Umbilical cord (tissue), 2 donors: ENCODE measurements around the gene NUP58. TPM values are rescaled to one million over a fixed set of nuclear protein-coding genes. Genes with fewer than 3 reads are reported as not detected.

Experiments
- DNase-seq: peaks from one replicate; pipeline ENCODE4 v3.0.0-alpha.2; 2015; ENCODE audit warnings: low spot score
- total RNA-seq: library from RNA; depleted of rRNA; stranded (reverse); fragments of >200 nt; gene quantifications from one replicate; pipeline ENCODE4 v1.2.3, GENCODE V29; 2014; ENCODE audit warnings: low replicate concordance; ENCODE audit not compliant: insufficient read depth

The NUP58 gene
- total RNA-seq, 1 donor from 2014 or later, result 127 TPM

DNA sequence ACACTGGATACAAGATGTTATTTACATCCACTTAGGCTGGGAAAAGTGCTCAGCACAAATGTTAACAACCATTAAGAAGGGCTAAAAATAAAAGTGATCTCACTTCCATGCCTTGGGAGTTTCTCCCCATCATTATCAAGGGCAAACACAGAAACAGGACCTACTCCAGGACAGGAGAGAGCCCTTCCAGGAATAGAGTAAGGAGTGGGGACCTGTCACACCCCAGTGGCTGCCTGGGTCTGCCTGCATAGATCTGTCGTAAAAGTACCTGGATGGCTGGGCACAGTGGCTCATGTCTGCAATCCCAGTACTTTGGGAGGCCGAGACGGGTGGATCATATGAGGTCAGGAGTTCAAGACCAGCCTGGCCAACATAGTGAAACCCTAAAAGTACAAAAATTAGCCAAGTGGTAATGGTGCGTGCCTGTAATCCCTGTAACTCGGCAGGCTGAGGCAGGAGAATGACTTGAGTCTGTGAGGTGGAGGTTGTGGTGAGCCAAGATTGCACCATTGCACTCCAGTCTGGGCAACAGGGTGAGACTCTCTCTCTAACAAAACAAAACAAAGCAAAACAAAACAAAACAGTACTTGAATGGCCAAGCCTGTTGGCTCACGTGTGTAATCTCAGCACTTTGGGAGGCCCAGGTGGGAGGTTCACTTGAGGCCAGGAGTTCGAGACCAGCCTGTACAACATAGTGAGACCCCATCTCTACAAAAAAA is 76.0 kb downstream of the NUP58 start:
- DNase-seq, result no peak

DNA sequence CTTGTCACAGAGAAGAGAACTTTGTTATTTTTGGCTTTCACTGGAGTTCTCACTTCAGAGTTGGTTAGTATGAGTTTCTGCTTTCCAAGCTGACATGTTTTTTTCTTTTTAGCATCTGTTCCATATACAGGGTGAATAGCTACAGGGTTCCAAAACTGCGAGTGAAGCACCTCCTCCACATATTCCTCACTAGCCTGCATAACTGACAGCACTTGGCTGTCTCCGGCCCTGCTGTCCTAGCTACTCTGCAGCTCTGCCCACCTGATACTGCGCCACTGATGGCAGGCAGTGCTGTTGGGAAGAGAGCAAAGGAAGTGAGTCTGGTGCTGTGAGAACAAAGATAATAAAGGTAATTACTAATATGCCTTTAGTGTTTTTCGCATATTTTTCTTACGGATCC is 77.1 kb downstream of the NUP58 start:
- DNase-seq, result no peak

DNA sequence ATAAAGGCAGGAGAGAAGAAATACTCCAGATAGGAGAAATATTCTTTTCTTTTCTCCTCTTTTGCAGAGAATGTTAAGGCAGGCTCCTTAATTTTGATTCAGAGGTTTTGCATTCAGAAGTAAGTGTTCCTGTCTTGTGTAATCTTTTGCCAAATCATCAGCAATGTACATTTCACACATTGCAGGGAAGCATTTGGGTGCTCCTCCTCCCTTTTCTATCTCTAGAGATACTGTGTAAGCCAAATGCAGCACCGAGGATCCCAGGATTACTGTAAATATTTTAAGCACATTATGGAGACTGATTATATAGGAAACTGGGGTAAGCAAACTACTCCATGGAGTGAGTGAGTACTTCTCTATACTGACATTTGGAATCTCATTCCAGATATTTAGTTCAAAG is 77.6 kb downstream of the NUP58 start:
- no peak for DNase-seq

DNA sequence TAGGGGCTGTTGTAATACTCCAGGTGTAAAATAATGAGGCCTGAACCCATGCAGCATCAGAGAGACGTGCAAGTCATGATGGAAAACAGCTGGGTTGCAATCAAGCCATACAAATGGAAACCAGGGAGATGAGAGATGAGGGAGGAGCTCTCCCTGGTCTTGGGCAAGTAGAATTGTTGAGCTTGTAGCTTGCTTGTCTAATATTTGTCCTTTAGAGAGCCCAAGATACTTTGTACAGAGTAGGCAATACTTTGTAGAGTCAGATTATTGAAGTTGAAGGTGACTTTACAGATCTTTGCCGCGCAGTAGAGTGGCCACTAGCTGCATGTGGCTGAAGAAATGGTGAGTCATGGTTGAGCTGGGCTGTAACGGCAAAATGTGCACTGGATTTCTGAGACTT is 78.7 kb downstream of the NUP58 start:
- no peak for DNase-seq

DNA sequence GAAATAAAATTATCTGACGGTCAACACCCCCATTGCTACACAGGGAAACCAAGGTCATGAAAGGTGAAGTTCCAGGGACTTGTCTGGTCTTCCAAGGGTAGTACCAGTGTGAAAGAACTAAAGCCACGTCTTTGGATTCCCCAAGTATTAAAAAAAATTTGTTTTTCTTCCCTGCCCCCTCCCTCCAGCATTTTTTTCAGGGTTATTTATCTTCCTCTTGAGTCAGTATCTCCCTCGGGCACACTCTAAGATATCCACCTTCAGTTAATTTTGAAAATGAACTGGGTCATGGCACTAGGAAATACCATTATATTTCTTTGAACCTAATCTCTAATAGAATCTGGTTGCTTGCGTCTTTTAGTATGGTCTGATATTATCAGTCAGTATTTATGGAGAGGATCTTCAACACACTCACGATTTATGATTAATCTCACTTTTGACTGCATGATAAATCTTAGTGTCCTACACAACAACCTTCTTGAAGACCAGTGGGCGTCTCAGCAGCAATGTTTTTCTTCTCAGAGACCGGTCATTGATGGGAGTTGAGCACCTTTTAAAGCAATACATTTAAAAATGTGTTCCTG is 79.4 kb downstream of the NUP58 start:
- DNase-seq, result peak; percentile 2

DNA sequence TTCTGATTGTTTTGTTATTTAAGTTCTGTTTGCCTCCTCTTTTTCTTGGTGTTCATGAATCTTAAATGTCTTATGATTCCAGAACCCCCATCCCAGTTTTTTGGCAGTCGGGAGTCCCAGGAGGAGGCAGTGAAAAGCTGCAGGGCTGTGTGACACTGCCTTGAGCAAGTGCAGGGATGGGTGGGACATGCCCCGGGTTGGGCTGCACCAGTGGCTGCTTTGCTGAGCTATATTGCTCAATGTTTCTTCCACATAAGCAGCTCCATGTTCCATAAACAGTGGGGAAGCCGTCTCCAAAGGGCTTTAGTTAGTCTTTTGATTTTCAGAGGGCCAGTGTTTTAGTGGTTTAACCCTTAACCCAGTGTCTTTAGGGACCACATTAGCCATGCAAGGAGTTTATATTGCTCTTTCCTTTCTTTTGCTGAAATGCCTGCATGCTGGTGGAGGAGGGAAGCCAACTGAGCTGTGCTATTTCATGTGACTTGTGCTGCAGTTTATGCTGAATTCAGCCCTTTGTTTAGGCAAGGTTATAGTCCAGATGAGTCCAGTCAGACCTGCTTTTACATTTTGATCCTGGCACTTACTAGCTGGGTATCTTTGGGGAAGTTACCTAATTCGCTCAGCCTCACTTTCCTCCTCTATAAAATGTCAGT is 83.5 kb downstream of the NUP58 start:
- no peak for DNase-seq

DNA sequence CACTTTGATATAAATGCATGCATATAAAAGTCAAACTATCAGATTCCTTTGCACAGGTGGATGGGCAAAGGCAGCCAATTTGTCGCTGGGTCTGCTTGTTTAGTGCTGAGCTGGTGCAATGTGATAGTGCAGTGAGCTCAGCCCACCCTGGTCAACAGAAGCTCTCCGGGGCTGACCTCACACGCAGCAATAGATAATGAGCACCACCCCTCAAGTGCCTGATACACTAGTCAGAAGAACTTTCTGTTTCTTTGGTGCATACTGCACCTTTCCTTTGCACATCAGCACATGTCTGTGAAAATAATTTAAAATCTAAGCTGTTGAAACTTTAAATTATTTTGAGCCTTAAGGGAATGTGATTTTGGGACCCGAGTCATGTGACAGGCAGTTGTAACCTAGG is 90.5 kb downstream of the NUP58 start:
- DNase-seq, result no peak

Other genes with a start within 250 kb of the NUP58 start
- gene PABPC3, start 205.5 kb upstream of the NUP58 start, total RNA-seq, result 0.24 TPM
- 2.4 TPM for gene AMER2, start 129.3 kb upstream of the NUP58 start, total RNA-seq
- gene MTMR6, start 14.1 kb upstream of the NUP58 start, total RNA-seq, result 28.6 TPM
- 1.7 TPM for gene ATP8A2, start 70.3 kb downstream of the NUP58 start, total RNA-seq